Measurements from ENCODE around the gene RNF26.

RNF26 gene

DNA sequence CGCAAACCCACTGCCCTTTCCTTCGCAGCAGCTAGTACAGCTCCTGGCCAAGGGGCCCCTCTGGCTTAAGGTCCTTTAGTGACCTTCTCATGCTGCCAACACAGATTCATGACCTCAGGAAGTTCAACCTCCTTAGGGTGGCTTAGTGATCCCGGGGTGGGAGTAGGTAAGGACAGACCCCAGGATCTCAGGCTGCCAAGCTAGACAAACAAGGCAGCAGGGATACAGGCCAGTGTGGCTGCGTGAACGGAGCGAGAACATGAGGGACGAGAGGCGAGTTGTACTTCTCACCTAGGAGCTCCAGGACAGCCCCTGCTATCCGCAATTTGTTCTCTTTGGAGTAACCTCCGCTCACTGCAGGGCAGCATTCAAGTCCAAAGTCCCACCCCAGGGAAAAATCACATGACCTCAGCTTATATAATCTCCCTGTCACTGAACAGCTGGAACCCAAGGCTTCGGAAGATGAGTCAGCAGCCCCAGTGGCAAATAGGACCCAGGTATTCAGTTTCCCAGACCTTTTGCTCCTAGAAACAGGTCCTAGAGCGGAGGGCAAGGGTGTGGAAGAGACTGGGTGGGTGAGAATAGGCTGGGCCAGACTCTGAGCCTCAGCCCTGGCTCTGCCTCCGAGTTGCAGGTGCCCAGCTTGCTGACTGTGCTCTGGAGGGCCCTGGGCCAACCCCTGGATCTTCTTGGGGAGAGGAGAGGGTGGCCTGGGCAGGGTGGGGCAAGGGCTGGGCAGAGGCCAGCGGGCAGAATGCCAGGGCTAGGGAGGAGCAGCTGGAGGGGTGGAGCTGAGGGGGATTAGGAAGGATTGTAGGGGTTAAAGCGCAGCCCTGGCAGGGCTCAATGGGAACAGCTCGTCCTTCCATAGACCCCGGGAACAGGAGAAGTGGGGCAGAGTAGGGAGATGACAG lies 34.1 kb downstream of the RNF26 start:
- Histone ChIP-seq H3K9me3 (ENCODE audit: low read depth, low read length) (no peaks in the 10 kb centered on the region), H3K9ac (ENCODE audit: insufficient read length) (peak overlapping the region; percentile 48), H3K27ac (peak overlapping the region; percentile 60; the same call in 1 of the 2 replicates), H3K4me3 (peak overlapping the region; percentile 59), H3K36me3 (ENCODE audit: insufficient read depth, low read length) (no peaks in the 10 kb centered on the region)
- TF ChIP-seq EZH2 (IDR thresholded peaks at IDR 0.05) (no peak), FOXP2 (optimal IDR thresholded peaks at IDR 0.05; ENCODE audit: control extremely low read depth, extremely low read length, insufficient read depth) (peak; percentile 21), POLR2AphosphoS5 (IDR thresholded peaks at IDR 0.05; ENCODE audit: borderline replicate concordance, low read depth, low read length) (no peak)
- DNase-seq (ENCODE audit: low read depth, low spot score): no peak

DNA sequence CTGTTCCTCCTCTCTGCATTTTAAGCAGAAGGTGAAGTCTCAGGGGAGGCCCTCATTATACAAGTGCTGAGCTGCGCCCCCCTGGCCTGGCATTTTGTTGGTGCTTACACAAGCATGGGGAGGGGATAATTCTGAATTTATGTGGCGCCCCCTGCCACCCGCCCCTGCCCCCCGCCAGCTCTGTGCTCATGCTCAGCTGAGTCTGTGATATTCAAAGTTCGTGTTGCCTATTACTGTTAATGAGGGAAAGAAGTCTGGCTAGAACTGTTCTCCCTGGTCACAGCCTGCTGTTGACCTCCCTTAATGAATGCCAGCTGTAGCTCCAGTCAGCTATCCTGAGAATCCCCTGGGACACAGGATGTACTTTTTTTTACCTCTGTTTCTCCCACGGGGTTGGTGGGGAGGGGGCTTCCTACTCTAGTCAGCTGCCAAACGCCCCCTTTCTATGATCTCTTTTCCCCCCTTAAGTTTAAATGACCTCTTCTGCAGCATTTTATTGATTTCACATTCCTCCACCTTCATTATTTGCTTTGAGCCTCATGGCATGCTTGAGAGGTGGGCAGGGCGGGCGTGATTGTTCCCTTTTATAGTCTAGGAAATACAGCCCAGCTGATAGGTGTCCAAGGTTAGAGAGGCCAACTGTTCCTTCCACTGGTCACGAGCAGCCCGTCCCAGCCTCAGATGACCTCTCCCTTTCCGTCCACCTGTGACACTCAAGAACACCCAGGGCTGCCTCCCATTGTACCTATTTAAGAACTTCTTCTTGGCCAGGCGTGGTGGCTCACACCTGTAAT lies 35.0 kb downstream of the RNF26 start:
- Histone ChIP-seq H3K4me3 (peak overlapping the region; percentile 59), H3K36me3 (ENCODE audit: insufficient read depth, low read length) (no peaks in the 10 kb centered on the region), H3K27ac (peak overlapping the region; percentile 60), H3K9ac (ENCODE audit: insufficient read length) (peak overlapping the region; percentile 36), H3K9me3 (ENCODE audit: low read depth, low read length) (no peaks in the 10 kb centered on the region)
- TF ChIP-seq EZH2 (IDR thresholded peaks at IDR 0.05) (no peak), POLR2AphosphoS5 (IDR thresholded peaks at IDR 0.05; ENCODE audit: borderline replicate concordance, low read depth, low read length) (no peak), FOXP2 (optimal IDR thresholded peaks at IDR 0.05; ENCODE audit: control extremely low read depth, extremely low read length, insufficient read depth) (no peak)
- DNase-seq (ENCODE audit: low read depth, low spot score): no peak

DNA sequence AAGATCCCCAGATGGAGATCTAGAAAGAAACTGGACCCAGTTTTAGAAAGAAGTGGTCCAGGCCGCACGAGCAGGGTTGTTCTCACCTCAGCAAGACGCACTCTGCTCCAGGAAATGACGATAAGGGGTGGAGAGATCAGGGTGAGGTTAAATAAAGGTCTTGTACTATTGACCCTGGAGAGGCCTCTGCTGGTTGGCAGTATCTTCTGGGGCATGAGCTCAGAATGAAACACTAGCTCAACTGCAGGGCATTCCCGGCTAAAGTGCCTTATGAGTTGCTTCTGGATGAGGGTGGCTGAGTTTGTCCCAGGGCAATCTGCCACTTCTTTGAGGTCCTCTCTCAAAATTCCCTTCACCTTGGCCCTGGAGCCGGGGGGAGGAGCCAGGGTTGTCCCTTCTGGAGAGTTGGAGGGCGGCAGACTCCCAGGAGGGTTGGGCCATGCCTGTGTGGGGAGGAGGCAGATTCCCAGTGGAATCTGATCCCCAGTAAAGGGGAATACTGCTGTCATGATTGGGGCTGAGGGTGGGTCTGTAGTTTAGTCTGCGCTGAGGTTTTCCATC lies 36.2 kb downstream of the RNF26 start:
- TF ChIP-seq EZH2 (IDR thresholded peaks at IDR 0.05) (no peak), POLR2AphosphoS5 (IDR thresholded peaks at IDR 0.05; ENCODE audit: borderline replicate concordance, low read depth, low read length) (no peak), FOXP2 (optimal IDR thresholded peaks at IDR 0.05; ENCODE audit: control extremely low read depth, extremely low read length, insufficient read depth) (no peak)
- Histone ChIP-seq H3K4me3 (no peak overlapping the region), H3K9ac (ENCODE audit: insufficient read length) (no peak overlapping the region), H3K9me3 (ENCODE audit: low read depth, low read length) (no peaks in the 10 kb centered on the region), H3K36me3 (ENCODE audit: insufficient read depth, low read length) (no peaks in the 10 kb centered on the region), H3K27ac (no peak overlapping the region)
- no peak for DNase-seq (ENCODE audit: low read depth, low spot score)

DNA sequence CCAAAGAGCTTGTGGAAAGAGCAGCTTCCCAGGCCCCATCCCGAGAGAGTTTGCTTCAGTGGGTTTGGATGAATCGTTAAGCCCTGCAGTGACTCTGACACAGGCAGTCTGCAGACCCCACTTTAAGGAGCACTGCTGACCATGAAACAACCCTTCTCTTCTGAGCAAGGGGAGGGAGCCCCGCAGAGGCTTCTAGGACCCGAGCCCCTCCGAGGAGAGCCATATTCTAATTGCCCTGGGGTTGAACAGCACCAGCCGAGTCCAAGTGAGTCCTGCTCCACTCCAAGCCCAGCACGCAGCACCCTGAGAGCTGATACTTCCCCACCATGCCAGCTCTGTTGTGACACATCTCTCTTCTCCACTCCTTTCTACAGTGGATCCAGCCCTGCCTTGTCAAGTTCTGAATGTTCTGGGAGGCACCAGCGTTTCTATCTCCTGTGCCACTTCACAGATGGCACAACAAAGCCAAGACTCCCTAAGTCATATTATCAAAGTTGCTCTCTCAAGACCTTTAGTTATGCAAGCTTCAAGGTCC lies 36.8 kb downstream of the RNF26 start:
- Histone ChIP-seq H3K27ac (no peak overlapping the region), H3K9me3 (ENCODE audit: low read depth, low read length) (no peaks in the 10 kb centered on the region), H3K4me3 (no peak overlapping the region), H3K36me3 (ENCODE audit: insufficient read depth, low read length) (no peaks in the 10 kb centered on the region), H3K9ac (ENCODE audit: insufficient read length) (no peak overlapping the region)
- TF ChIP-seq EZH2 (IDR thresholded peaks at IDR 0.05): no peak
- TF ChIP-seq FOXP2 (optimal IDR thresholded peaks at IDR 0.05; ENCODE audit: control extremely low read depth, extremely low read length, insufficient read depth): no peak
- no peak for TF ChIP-seq POLR2AphosphoS5 (IDR thresholded peaks at IDR 0.05; ENCODE audit: borderline replicate concordance, low read depth, low read length)
- no peak for DNase-seq (ENCODE audit: low read depth, low spot score)

DNA sequence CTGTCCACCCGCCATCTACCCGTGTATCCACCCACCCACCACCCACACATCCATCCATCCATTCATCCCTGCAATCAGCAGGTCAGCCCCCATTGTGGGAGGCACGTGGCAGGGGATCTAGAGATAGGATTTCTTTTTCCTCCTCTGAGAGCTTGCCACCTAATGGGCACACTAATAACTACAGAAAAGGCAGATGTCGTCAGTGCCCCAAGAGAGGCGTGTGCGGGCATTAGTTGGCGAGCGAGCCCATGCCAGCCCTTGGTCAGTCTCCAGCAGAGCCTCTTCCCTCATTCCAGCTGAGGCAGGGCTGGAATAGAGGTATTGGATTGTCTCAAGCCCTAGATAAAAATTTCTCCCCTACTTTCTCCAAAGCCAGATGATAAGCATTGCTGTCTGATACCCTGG lies 37.5 kb downstream of the RNF26 start:
- Histone ChIP-seq H3K4me3 (no peak overlapping the region), H3K9ac (ENCODE audit: insufficient read length) (no peak overlapping the region), H3K27ac (no peak overlapping the region), H3K9me3 (ENCODE audit: low read depth, low read length) (no peaks in the 10 kb centered on the region), H3K36me3 (ENCODE audit: insufficient read depth, low read length) (no peaks in the 10 kb centered on the region)
- TF ChIP-seq POLR2AphosphoS5 (IDR thresholded peaks at IDR 0.05; ENCODE audit: borderline replicate concordance, low read depth, low read length) (no peak), FOXP2 (optimal IDR thresholded peaks at IDR 0.05; ENCODE audit: control extremely low read depth, extremely low read length, insufficient read depth) (no peak), EZH2 (IDR thresholded peaks at IDR 0.05) (no peak)
- DNase-seq (ENCODE audit: low read depth, low spot score): no peak

- no peak overlapping the region for H3K4me3 ChIP-seq
- TF ChIP-seq FOXP2 (optimal IDR thresholded peaks at IDR 0.05; ENCODE audit: control extremely low read depth, extremely low read length, insufficient read depth) (no peak), POLR2AphosphoS5 (IDR thresholded peaks at IDR 0.05; ENCODE audit: borderline replicate concordance, low read depth, low read length) (no peak), EZH2 (IDR thresholded peaks at IDR 0.05) (no peak)
- no peaks in the 10 kb centered on the region for H3K36me3 ChIP-seq (ENCODE audit: insufficient read depth, low read length)
- H3K27ac ChIP-seq: no peak overlapping the region
- H3K9me3 ChIP-seq (ENCODE audit: low read depth, low read length): no peaks in the 10 kb centered on the region
- H3K9ac ChIP-seq (ENCODE audit: insufficient read length): no peak overlapping the region
- DNase-seq (ENCODE audit: low read depth, low spot score): no peak
Observed at GRCh38 chr11:119372260-119373058, 38.1 kb downstream of the RNF26 start.

DNA sequence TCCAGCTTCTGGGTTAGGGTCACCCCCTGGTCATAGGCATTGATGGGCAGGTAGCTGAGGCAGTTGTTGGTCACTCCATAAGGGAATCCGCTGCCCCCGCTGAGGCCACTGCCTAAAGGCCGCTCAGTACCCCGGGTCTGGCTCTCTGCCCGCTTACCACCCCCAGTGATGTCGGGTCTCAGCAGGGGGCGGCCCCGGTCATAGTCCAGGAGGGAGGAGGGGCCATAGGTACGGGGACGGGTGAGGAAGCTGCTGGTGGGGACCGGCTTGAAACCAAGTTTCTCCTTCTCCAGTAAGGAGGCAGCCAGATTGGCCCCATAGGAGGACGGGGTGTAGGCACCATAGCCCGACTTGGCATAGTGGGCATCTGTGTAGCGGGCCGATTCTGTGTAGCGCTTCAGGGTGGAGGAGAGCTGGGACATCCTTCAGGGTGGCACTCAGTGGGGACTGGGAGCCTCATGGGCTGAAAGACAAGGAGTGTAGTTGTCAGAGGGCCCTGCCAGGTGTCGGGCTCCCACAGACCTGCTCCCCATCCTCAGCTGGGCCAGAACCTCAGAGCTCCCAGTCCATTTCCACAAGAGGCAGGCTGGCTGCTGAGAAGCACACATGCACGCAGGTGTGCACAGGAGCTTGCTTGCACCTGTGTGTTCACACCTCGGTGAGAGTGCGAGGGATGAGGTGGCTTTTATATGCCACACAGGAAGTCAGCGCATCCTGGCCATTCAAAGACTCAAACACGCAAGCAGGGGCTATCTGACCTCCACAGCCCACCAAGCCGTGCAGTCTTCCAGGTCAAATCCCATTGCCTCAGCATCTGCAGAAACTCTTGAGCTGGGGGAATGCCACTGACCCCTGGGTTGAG lies 39.0 kb downstream of the RNF26 start:
- no peak overlapping the region for H3K27ac ChIP-seq
- no peaks in the 10 kb centered on the region for H3K9me3 ChIP-seq (ENCODE audit: low read depth, low read length)
- no peak overlapping the region for H3K4me3 ChIP-seq
- TF ChIP-seq POLR2AphosphoS5 (IDR thresholded peaks at IDR 0.05; ENCODE audit: borderline replicate concordance, low read depth, low read length) (no peak), EZH2 (IDR thresholded peaks at IDR 0.05) (no peak), FOXP2 (optimal IDR thresholded peaks at IDR 0.05; ENCODE audit: control extremely low read depth, extremely low read length, insufficient read depth) (no peak)
- DNase-seq (ENCODE audit: low read depth, low spot score): no peak
- no peaks in the 10 kb centered on the region for H3K36me3 ChIP-seq (ENCODE audit: insufficient read depth, low read length)
- H3K9ac ChIP-seq (ENCODE audit: insufficient read length): no peak overlapping the region

All from SK-N-MC (cell line).